Pancreas (tissue), 10 donors: ENCODE data around the gene FDXACB1. TPM values are rescaled to one million over a fixed set of nuclear protein-coding genes. Genes with fewer than 3 reads are reported as not detected.
A peak's percentile ranks its signal among the peaks of the same experiment; 100 is the strongest.

Experiments used
- ATAC-seq, 4 donors: fragments of 200-7000 bp; cut with Tn5 transposase; one replicate each; pipeline versions ENCODE4 v1.8.0 to v1.9.1; 2020; ENCODE audit warnings: mild to moderate bottlenecking in 4 of 4, moderate library complexity in 4 of 4
- DNase-seq, 6 donors: peaks; one replicate each; pipeline ENCODE4 v3.0.0-alpha.2; 2020
- FAIRE-seq: peaks from 2 replicates; lab custom pipeline; 2012; peaks lifted over from hg19 to GRCh38; lab: Jason Lieb, UNC
- H3K27ac ChIP-seq, 4 donors: fragments of 200-600 bp; sonication (generic); 1 replicate in 3 of 4; 2 replicates in 1 of 4; pipeline versions ENCODE4 v1.5.0 to v1.8.0; 2020
- H3K27me3 ChIP-seq, 4 donors: fragments of 200-600 bp; one replicate each; pipeline ENCODE4 v1.8.0; 2021
- H3K36me3 ChIP-seq, 3 donors: fragments of 200-600 bp; sonication (generic) in 1 of 3; one replicate each; pipeline versions ENCODE4 v1.5.0 to v1.8.0; 2020 to 2021
- H3K4me1 ChIP-seq, 3 donors: fragments of 200-600 bp; one replicate each; pipeline ENCODE4 v1.8.0; 2021
- H3K4me3 ChIP-seq, 4 donors: fragments of 200-600 bp; sonication (generic) in 2 of 4; one replicate each; pipeline versions ENCODE4 v1.5.0 to v1.8.0; 2020 to 2021
- H3K9me3 ChIP-seq, 4 donors: fragments of 200-600 bp; one replicate each; pipeline ENCODE4 v1.8.0; 2021
- WGBS, 2 donors: extraction: QIAGEN DNeasy Blood & Tissue Kit; methylation state at CpG; one replicate each; pipeline ENCODE4 v1.1.7; 2013; 5-methylcytosine and 5-hydroxymethylcytosine counted together
- intact Hi-C, 3 donors: fragments of 100-400 bp; cut with DNase I; formaldehyde crosslinking; loops; one replicate each; pipeline versions ENCODE4 v1.11.1 to v1.14.2; 2022
- polyA plus RNA-seq, 2 donors: library from polyadenylated mRNA; stranded (reverse); fragments of 200-250 nt; gene quantifications; one replicate each; pipeline ENCODE4 v1.2.3, GENCODE V29; 2013
- total RNA-seq, 6 donors: library from RNA; stranded (reverse); fragmentation: NEBNext Ultra II Directional in 4 of 6; extraction: Animal tissue kit (Norgen Biotek cat#: 25700) in 4 of 6; gene quantifications; one replicate each; pipeline versions ENCODE4 v1.2.1 to v1.2.4, GENCODE V29; 2021 to 2023
- TF ChIP-seq, protein P1 (sequence below), 4 donors: fragments of 200-600 bp; sonication (generic) in 3 of 4; IDR thresholded peaks; one replicate each; pipeline versions ENCODE4 v1.5.0 to v1.8.0; 2021; ENCODE audit warnings: antibody characterized with exemption in 4 of 4
- donor health status: healthy with polysubstance abuse.
- donor health status: DM: no; HTN: no; CAD: no; lungs with moderate emphysema.
- donor health status: DM: no; HTN: no; CAD: no.
- donor health status: control.
- donor health status: control.
- donor health status: Bipolar disorder and iron deficiency.
- donor health status: DM: yes; HTN: yes; CAD: no.
- donor health status: DM: no; HTN: no; CAD: no.
- donor health status: DM: no; HTN: no; CAD: no.
- donor health status: DM: yes; HTN: yes; CAD: no.

FDXACB1 gene
- total and polyA plus RNA-seq, 8 donors: 0.51 to 2.1 (median 1.2) TPM

DNA sequence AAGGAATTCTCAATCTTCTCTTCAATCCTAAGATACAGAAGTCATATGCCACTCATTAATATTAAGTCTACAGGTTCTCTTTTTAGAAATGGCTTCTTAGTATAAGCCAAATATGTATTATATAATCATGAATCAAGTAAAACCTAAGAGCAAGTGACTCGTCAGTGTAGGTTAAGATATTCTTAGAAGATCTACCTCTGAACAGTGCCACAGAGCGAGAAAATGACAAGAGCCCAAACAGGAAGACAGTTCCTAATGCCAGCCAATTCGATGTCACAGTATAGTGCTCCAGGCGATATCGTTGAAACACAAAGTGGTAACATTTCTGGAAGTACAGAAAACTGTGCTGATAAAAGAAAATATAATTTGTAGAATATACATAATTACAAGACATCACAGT lies 40.9 kb downstream of the FDXACB1 start:
- H3K36me3 ChIP-seq: peaks cover 3 to 18% (median 6%) of the 10 kb centered on the region in 3 donors
- no peak overlapping the region for H3K4me3 ChIP-seq
- H3K4me1 ChIP-seq: no peaks in the 10 kb centered on the region
- TF ChIP-seq, protein P1, sequence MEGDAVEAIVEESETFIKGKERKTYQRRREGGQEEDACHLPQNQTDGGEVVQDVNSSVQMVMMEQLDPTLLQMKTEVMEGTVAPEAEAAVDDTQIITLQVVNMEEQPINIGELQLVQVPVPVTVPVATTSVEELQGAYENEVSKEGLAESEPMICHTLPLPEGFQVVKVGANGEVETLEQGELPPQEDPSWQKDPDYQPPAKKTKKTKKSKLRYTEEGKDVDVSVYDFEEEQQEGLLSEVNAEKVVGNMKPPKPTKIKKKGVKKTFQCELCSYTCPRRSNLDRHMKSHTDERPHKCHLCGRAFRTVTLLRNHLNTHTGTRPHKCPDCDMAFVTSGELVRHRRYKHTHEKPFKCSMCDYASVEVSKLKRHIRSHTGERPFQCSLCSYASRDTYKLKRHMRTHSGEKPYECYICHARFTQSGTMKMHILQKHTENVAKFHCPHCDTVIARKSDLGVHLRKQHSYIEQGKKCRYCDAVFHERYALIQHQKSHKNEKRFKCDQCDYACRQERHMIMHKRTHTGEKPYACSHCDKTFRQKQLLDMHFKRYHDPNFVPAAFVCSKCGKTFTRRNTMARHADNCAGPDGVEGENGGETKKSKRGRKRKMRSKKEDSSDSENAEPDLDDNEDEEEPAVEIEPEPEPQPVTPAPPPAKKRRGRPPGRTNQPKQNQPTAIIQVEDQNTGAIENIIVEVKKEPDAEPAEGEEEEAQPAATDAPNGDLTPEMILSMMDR (IDR thresholded peaks at IDR 0.05): no peak
- no peaks in the 10 kb centered on the region for H3K9me3 ChIP-seq
- no peak overlapping the region for H3K27ac ChIP-seq
- ATAC-seq (no peak), DNase-seq (no peak), FAIRE-seq (no peak)
- H3K27me3 ChIP-seq: no peaks in the 10 kb centered on the region
- WGBS, 2 donors: 90 to 96% methylated on average over 5 of the region's 5 CpGs
- intact Hi-C loops: loop anchor here in 1 of 3 donors (10.0 kb wide), 1 partner anchor 243 kb away; no protein-coding TSS in a partner anchor

DNA sequence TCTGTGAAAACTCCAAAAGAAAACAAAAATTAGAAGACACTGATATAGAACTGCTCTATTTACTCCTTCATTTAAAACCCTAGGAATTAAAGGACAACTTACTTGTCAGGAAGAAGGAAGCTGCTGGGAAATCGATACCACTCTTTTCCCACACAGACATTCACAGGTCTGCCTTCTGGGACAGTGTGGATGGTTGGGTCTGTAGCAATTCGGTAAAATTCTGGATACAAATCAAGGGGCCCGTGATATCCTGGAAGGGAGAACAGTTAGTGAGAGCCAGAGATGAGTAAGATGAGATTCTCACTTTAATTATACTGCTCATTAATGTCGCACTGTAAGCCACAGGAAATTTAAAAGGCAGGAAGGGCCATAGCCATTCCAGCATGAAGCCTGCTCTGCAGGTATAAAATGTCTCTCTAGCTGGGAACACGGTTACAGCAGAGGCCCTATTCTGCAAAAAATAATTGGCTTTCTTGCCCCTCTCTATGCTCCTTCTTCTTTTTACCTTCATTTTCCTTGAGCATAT lies 41.5 kb downstream of the FDXACB1 start:
- ATAC-seq: no peak
- TF ChIP-seq, protein P1 (IDR thresholded peaks at IDR 0.05): no peak
- Histone ChIP-seq H3K9me3 (no peaks in the 10 kb centered on the region), H3K4me3 (no peak overlapping the region), H3K4me1 (no peaks in the 10 kb centered on the region), H3K27ac (no peak overlapping the region), H3K36me3 (peaks cover 3 to 18% (median 6%) of the 10 kb centered on the region in 3 donors), H3K27me3 (no peaks in the 10 kb centered on the region)
- intact Hi-C loops: loop anchor here in 1 of 3 donors (10.0 kb wide), 1 partner anchor 243 kb away; no protein-coding TSS in a partner anchor
- no peak for DNase-seq
- FAIRE-seq: no peak
- 87 to 92% methylated on average over 5 of the region's 5 CpGs for WGBS, 2 donors

DNA sequence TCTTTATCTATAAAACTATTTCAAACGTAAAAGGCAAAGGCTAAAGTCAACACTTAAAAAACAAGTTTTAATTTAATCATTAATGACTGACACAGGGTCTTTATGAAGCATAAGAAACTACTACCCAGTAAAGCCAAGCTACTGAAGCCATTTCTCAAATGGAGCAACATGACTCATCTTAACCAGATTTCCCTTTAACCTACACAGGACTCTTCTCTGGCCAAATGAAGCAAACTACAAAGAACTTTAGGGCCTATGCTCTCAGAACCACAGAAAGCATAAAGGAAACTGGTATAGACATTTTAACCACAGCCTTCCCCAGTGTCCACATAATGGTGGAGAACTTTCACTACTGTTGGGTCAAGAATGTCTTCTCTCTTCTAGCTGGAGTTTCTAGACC lies 42.2 kb downstream of the FDXACB1 start:
- no peaks in the 10 kb centered on the region for H3K4me1 ChIP-seq
- H3K4me3 ChIP-seq: no peak overlapping the region
- ATAC-seq: no peak
- TF ChIP-seq, protein P1 (IDR thresholded peaks at IDR 0.05): no peak
- no peaks in the 10 kb centered on the region for H3K27me3 ChIP-seq
- no peak overlapping the region for H3K27ac ChIP-seq
- intact Hi-C loops: loop anchor here in 1 of 3 donors (10.0 kb wide), 1 partner anchor 242 kb away; no protein-coding TSS in a partner anchor
- H3K9me3 ChIP-seq: no peaks in the 10 kb centered on the region
- peaks cover 3 to 18% (median 6%) of the 10 kb centered on the region in 3 donors for H3K36me3 ChIP-seq
- no peak for DNase-seq
- no peak for FAIRE-seq
- WGBS, 2 donors: 21 to 28% methylated on average over 1 of the region's 1 CpG

DNA sequence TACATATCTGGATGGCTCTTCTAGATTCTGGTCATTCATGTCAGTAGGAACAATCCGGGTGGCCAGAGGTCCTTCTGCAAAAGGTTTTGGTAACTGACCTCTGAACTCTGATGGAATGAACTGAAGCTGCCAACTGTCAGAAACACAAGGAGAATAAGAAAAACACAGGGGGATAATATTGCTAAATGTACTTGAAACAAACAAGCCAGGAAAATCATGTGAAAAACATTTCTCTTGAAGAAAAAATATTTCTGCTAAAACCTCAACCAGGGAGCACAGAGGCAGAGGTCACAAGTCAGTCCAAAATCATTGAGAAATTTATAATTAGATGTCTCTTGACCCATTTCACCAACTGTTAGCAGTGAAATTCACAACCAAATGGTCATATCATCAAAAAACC lies 42.8 kb downstream of the FDXACB1 start:
- H3K36me3 ChIP-seq: peaks cover 3 to 18% (median 6%) of the 10 kb centered on the region in 3 donors
- no peaks in the 10 kb centered on the region for H3K9me3 ChIP-seq
- DNase-seq: no peak
- intact Hi-C loops: loop anchor here in 1 of 3 donors (10.0 kb wide), 1 partner anchor 241 kb away; no protein-coding TSS in a partner anchor
- TF ChIP-seq, protein P1 (IDR thresholded peaks at IDR 0.05): no peak
- no peaks in the 10 kb centered on the region for H3K4me1 ChIP-seq
- FAIRE-seq: no peak
- no peak overlapping the region for H3K27ac ChIP-seq
- no peak overlapping the region for H3K4me3 ChIP-seq
- ATAC-seq: peak in 1 of 4 donors; percentile 28
- WGBS, 2 donors: 90 to 98% methylated on average over 1 of the region's 1 CpG
- no peaks in the 10 kb centered on the region for H3K27me3 ChIP-seq

DNA sequence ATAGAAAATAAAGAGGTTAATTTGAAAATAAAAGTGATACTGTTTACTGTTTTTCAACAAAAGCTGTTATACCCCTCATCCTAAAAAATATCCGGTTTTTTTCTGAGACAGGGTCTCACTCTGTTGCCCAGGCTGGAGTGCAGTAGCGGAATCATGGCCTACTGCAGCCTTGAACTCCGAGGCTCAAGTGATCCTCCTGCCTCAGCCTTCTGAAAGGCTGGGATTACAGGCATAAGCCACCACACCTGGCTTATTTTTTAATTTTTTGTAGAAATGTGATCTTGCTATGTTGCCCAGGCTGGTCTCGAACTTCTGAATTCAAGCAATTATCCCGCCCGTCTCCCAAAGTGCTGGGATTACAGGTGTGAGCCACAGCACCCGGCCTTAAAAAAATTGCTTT lies 43.3 kb downstream of the FDXACB1 start:
- 93 to 96% methylated on average over 7 of the region's 7 CpGs for WGBS, 2 donors
- Histone ChIP-seq H3K9me3 (no peaks in the 10 kb centered on the region), H3K27me3 (no peaks in the 10 kb centered on the region), H3K36me3 (peaks cover 3 to 18% (median 6%) of the 10 kb centered on the region in 3 donors), H3K4me3 (no peak overlapping the region), H3K4me1 (no peaks in the 10 kb centered on the region), H3K27ac (no peak overlapping the region)
- FAIRE-seq (no peak), DNase-seq (no peak), ATAC-seq (no peak)
- TF ChIP-seq, protein P1 (IDR thresholded peaks at IDR 0.05): no peak
- intact Hi-C loops: loop anchor here in 1 of 3 donors (10.0 kb wide), 1 partner anchor 241 kb away; no protein-coding TSS in a partner anchor
